Liver (tissue), 9 donors: ENCODE data around the gene GARIN5B. TPM values are rescaled to one million over a fixed set of nuclear protein-coding genes. Genes with fewer than 3 reads are reported as not detected.

Experiments used
- DNase-seq: peaks from one replicate; pipeline ENCODE4 v3.0.0-alpha.2; 2017; ENCODE audit warnings: low spot score
- H3K27ac ChIP-seq, 2 donors: one replicate each; pipeline ENCODE4 v1.7.0; 2013; ENCODE audit warnings: inconsistent platforms in 2 of 2, low read length in 2 of 2, control low read depth in 1 of 2, low read depth in 1 of 2, mild to moderate bottlenecking in 1 of 2
- H3K27me3 ChIP-seq, 4 donors: one replicate each; pipeline versions ENCODE4 v1.6.1 to v1.7.0; 2013; ENCODE audit warnings: low read length in 3 of 4, inconsistent platforms in 1 of 4, mild to moderate bottlenecking in 1 of 4, moderate library complexity in 1 of 4; ENCODE audit not compliant: control insufficient read depth in 4 of 4, insufficient read depth in 4 of 4
- H3K36me3 ChIP-seq, 4 donors: one replicate each; pipeline versions ENCODE4 v1.6.1 to v1.7.0; 2013; ENCODE audit warnings: low read length in 3 of 4, mild to moderate bottlenecking in 3 of 4, low read depth in 1 of 4, moderate library complexity in 1 of 4; ENCODE audit not compliant: control insufficient read depth in 4 of 4, insufficient read depth in 3 of 4
- H3K4me1 ChIP-seq, 4 donors: one replicate each; pipeline versions ENCODE4 v1.6.1 to v1.7.0; 2013; ENCODE audit warnings: low read length in 3 of 4, mild to moderate bottlenecking in 3 of 4, moderate library complexity in 1 of 4; ENCODE audit not compliant: control insufficient read depth in 4 of 4, insufficient read depth in 4 of 4
- H3K4me3 ChIP-seq, 3 donors: one replicate each; pipeline versions ENCODE4 v1.6.1 to v1.7.0; 2013; ENCODE audit warnings: low read length in 3 of 3, control low read depth in 1 of 3, low read depth in 1 of 3, mild to moderate bottlenecking in 1 of 3
- H3K9ac ChIP-seq, 2 donors: one replicate each; pipeline ENCODE4 v1.7.0; 2013; ENCODE audit warnings: low read length in 2 of 2, mild to moderate bottlenecking in 2 of 2, moderate library complexity in 2 of 2, control low read depth in 1 of 2, low read depth in 1 of 2
- H3K9me3 ChIP-seq, 4 donors: one replicate each; pipeline versions ENCODE4 v1.6.1 to v1.7.0; 2013; ENCODE audit warnings: low read length in 3 of 4; ENCODE audit not compliant: control insufficient read depth in 4 of 4
- EGR1 ChIP-seq, 2 donors: IDR thresholded peaks; 2 replicates each; pipeline ENCODE4 v1.6.1; 2016 to 2018; ENCODE audit warnings: antibody characterized with exemption in 2 of 2, low read depth in 2 of 2
- FOXA1 ChIP-seq: IDR thresholded peaks from 2 replicates; pipeline ENCODE4 v1.6.1; 2016; ENCODE audit warnings: antibody characterized with exemption
- FOXA2 ChIP-seq: IDR thresholded peaks from 2 replicates; pipeline ENCODE4 v1.6.1; 2016; ENCODE audit warnings: antibody characterized with exemption
- GABPA ChIP-seq, 2 donors: IDR thresholded peaks in 1 of 2; conservative IDR thresholded peaks in 1 of 2; 2 replicates each; pipeline ENCODE4 v1.6.1; 2016; ENCODE audit warnings: antibody characterized with exemption in 2 of 2, mild to moderate bottlenecking in 1 of 2, moderate library complexity in 1 of 2
- HNF4A ChIP-seq, 2 donors: conservative IDR thresholded peaks; 2 replicates each; pipeline ENCODE4 v1.6.1; 2016; ENCODE audit warnings: antibody characterized with exemption in 2 of 2, mild to moderate bottlenecking in 2 of 2
- HNF4G ChIP-seq: IDR thresholded peaks from 2 replicates; pipeline ENCODE4 v1.6.1; 2016; ENCODE audit warnings: antibody characterized with exemption
- JUND ChIP-seq, 2 donors: IDR thresholded peaks; 2 replicates each; pipeline ENCODE4 v1.6.1; 2016; ENCODE audit warnings: antibody characterized with exemption in 2 of 2
- RAD21 ChIP-seq, 2 donors: IDR thresholded peaks; 2 replicates each; pipeline ENCODE4 v1.6.1; 2016; ENCODE audit warnings: antibody characterized with exemption in 2 of 2, mild to moderate bottlenecking in 2 of 2
- RXRA ChIP-seq, 2 donors: IDR thresholded peaks; 2 replicates each; pipeline ENCODE4 v1.6.1; 2017 to 2018; ENCODE audit warnings: antibody characterized with exemption in 2 of 2, mild to moderate bottlenecking in 1 of 2
- SP1 ChIP-seq: IDR thresholded peaks from 2 replicates; pipeline ENCODE4 v1.6.1; 2018; ENCODE audit warnings: antibody characterized with exemption, mild to moderate bottlenecking
- YY1 ChIP-seq: IDR thresholded peaks from 2 replicates; pipeline ENCODE4 v1.6.1; 2016; ENCODE audit warnings: antibody characterized with exemption, mild to moderate bottlenecking
- WGBS: extraction: QIAGEN DNeasy Blood & Tissue Kit; methylation state at CpG from one replicate; pipeline ENCODE4 v1.1.7; 2013; 5-methylcytosine and 5-hydroxymethylcytosine counted together
- polyA plus RNA-seq, 2 donors: library from polyadenylated mRNA; stranded (reverse) in 1 of 2; unstranded in 1 of 2; fragments of 200-250 nt in 1 of 2; fragments of >200 nt in 1 of 2; fragmentation: Nextera tagmentation in 1 of 2; extraction: Ambion mirVana in 1 of 2; gene quantifications; one replicate each; pipeline versions ENCODE4 v1.2.1 to v1.2.3, GENCODE V29; 2013 to 2015
- total RNA-seq, 2 donors: library from RNA; depleted of rRNA; stranded (reverse); fragments of >200 nt; gene quantifications; one replicate each; pipeline ENCODE4 v1.2.3, GENCODE V29; 2014
- TF ChIP-seq, protein P1 (sequence below): IDR thresholded peaks from 2 replicates; pipeline ENCODE4 v1.6.1; 2016; ENCODE audit warnings: antibody characterized with exemption
- TF ChIP-seq, protein P2 (sequence below): IDR thresholded peaks from 2 replicates; pipeline ENCODE4 v1.6.1; 2016; ENCODE audit warnings: antibody characterized with exemption
- TF ChIP-seq, protein P3 (sequence below): IDR thresholded peaks from 2 replicates; pipeline ENCODE4 v1.6.1; 2016; ENCODE audit warnings: antibody characterized with exemption
- TF ChIP-seq, protein P4 (sequence below): IDR thresholded peaks from 2 replicates; pipeline ENCODE4 v1.6.1; 2016; ENCODE audit warnings: antibody characterized with exemption, mild to moderate bottlenecking
- donor health status: healthy.
- donor health status: healthy.
- donor health status: healthy.
- donor health status: healthy.
- donor health status: healthy.

Gene GARIN5B
- total and polyA plus RNA-seq, 4 donors, result not detected

DNA sequence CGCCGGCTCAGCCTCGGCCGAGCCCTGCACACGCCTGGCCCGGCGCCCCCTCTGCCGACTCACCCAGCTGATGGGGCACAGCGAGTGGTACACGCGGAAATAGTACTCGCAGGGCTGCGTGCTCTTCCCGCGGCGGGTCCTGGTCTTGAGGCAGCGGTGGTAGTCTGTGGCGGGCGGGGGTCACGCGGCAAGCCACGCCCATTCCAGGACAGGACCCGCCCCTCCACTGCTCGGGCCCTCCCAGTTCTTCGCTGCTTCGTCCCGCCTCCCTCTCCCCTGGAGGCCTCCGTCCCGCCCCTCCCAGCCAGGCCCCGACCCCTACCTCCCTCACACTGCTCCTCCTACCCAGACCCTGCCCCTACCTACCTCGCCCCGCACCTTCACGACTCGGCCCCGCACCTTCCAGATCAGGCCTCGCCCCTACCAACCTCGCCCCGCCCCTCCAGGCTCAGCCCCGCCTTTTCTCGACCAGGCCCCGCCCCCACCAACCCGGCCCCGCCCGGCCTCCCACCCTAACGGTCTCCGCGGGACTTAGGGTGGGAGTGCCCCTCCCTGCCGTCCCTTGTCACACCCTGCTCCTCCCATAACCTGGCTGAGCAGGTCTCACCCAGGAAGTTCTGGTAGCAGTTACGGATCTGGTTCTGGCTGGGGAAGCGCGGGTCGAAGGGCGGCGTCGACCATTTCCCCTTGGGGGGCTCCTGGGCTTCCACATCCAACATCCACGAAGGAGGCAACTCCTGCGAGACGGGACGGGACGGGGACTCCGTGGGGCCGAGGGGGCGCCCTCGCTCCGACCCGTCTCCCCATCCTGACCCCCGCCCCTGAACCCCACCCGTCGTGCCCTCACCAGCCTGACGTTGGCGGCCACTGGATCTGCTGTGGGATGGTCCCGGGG is 9.0 kb downstream of the GARIN5B start (continued):
- TF ChIP-seq RXRA (IDR thresholded peaks at IDR 0.05), result no peak

DNA sequence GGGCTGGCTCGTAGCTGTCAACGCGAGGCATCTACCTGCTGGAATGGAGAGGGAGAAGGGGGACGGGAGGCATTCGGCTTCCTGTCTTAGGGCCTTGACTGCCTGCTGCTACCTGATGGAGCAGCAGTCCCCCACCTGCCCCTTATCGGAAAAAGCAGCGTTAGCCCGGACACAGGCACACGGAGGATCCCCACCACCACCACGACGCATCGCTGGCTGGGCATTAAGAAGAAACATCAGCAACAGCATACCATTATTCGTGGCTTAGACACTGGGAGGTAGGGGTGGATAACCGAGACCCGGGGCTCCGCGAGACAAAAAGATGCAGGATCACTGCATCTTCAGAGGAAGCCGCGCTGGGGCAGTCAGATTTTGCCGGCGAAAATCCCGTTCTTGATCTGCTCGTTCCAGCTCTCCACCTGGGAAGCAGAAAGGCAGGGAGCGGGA is 9.7 kb downstream of the GARIN5B start:
- Histone ChIP-seq H3K9me3 (no peaks in the 10 kb centered on the region), H3K36me3 (no peaks in the 10 kb centered on the region), H3K27me3 (peaks cover 0 to 8% (median 6%) of the 10 kb centered on the region in 4 donors), H3K9ac (no peak overlapping the region), H3K4me1 (peaks cover 0 to 4% (median 1%) of the 10 kb centered on the region in 4 donors), H3K27ac (no peak overlapping the region), H3K4me3 (peak overlapping the region in 1 of 3 donors; percentile 34)
- TF ChIP-seq RAD21 (IDR thresholded peaks at IDR 0.05), result no peak
- TF ChIP-seq FOXA1, result no peak
- TF ChIP-seq GABPA (IDR thresholded peaks at IDR 0.05 in 1 of 2, conservative IDR thresholded peaks at IDR 0.05 in 1 of 2), result no peak
- no peak for TF ChIP-seq FOXA2
- no peak for TF ChIP-seq JUND (IDR thresholded peaks at IDR 0.05)
- no peak for TF ChIP-seq YY1
- no peak for TF ChIP-seq HNF4A (conservative IDR thresholded peaks at IDR 0.05)
- TF ChIP-seq, protein P1, sequence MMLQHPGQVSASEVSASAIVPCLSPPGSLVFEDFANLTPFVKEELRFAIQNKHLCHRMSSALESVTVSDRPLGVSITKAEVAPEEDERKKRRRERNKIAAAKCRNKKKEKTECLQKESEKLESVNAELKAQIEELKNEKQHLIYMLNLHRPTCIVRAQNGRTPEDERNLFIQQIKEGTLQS, result no peak
- TF ChIP-seq EGR1 (IDR thresholded peaks at IDR 0.05; ENCODE audit: low read depth in 2 of 2), result no peak
- TF ChIP-seq, protein P2, sequence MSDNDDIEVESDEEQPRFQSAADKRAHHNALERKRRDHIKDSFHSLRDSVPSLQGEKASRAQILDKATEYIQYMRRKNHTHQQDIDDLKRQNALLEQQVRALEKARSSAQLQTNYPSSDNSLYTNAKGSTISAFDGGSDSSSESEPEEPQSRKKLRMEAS, result no peak
- no peak for TF ChIP-seq HNF4G
- TF ChIP-seq, protein P3, sequence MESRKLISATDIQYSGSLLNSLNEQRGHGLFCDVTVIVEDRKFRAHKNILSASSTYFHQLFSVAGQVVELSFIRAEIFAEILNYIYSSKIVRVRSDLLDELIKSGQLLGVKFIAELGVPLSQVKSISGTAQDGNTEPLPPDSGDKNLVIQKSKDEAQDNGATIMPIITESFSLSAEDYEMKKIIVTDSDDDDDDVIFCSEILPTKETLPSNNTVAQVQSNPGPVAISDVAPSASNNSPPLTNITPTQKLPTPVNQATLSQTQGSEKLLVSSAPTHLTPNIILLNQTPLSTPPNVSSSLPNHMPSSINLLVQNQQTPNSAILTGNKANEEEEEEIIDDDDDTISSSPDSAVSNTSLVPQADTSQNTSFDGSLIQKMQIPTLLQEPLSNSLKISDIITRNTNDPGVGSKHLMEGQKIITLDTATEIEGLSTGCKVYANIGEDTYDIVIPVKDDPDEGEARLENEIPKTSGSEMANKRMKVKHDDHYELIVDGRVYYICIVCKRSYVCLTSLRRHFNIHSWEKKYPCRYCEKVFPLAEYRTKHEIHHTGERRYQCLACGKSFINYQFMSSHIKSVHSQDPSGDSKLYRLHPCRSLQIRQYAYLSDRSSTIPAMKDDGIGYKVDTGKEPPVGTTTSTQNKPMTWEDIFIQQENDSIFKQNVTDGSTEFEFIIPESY, result no peak
- TF ChIP-seq, protein P4, sequence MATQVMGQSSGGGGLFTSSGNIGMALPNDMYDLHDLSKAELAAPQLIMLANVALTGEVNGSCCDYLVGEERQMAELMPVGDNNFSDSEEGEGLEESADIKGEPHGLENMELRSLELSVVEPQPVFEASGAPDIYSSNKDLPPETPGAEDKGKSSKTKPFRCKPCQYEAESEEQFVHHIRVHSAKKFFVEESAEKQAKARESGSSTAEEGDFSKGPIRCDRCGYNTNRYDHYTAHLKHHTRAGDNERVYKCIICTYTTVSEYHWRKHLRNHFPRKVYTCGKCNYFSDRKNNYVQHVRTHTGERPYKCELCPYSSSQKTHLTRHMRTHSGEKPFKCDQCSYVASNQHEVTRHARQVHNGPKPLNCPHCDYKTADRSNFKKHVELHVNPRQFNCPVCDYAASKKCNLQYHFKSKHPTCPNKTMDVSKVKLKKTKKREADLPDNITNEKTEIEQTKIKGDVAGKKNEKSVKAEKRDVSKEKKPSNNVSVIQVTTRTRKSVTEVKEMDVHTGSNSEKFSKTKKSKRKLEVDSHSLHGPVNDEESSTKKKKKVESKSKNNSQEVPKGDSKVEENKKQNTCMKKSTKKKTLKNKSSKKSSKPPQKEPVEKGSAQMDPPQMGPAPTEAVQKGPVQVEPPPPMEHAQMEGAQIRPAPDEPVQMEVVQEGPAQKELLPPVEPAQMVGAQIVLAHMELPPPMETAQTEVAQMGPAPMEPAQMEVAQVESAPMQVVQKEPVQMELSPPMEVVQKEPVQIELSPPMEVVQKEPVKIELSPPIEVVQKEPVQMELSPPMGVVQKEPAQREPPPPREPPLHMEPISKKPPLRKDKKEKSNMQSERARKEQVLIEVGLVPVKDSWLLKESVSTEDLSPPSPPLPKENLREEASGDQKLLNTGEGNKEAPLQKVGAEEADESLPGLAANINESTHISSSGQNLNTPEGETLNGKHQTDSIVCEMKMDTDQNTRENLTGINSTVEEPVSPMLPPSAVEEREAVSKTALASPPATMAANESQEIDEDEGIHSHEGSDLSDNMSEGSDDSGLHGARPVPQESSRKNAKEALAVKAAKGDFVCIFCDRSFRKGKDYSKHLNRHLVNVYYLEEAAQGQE, result no peak
- no peak for TF ChIP-seq SP1
- WGBS, result 6% methylated on average over 24 of the region's 24 CpGs
- DNase-seq, result no peak
